Activated naive CD4-positive, alpha-beta T cell (primary cell): ENCODE data around the gene CPLANE2.

Source experiments
- DNase-seq, 4 experiments: peaks; one replicate each; lab custom pipeline; 2025; lab: John Stamatoyannopoulos, UW

The CPLANE2 gene

GRCh38 chr1:16187748-16188401 lies 49.1 kb downstream of the CPLANE2 start:
- peak; percentile 48 to 77 (median 68) for DNase-seq

- no peak for DNase-seq
Observed at GRCh38 chr1:16186655-16187235, 50.2 kb downstream of the CPLANE2 start.

- DNase-seq, result no peak
Observed at GRCh38 chr1:16184557-16185303, 52.3 kb downstream of the CPLANE2 start.

GRCh38 chr1:16183765-16184556 lies 53.0 kb downstream of the CPLANE2 start:
- no peak for DNase-seq

GRCh38 chr1:16183179-16183578 lies 53.8 kb downstream of the CPLANE2 start:
- DNase-seq, result no peak

GRCh38 chr1:16181887-16182719 lies 54.9 kb downstream of the CPLANE2 start:
- no peak for DNase-seq
